Neural progenitor cell (in vitro differentiated cells): Measurements from ENCODE around the gene PSMC4. TPM values are rescaled to one million over a fixed set of nuclear protein-coding genes. Genes with fewer than 3 reads are reported as not detected.

Experiments
- DNase-seq: peaks from one replicate; pipeline ENCODE4 v3.0.0-alpha.2; 2016; ENCODE audit warnings: low spot score
- H2AFZ ChIP-seq: fragments of 200-600 bp; sonication (generic); replicated peaks from 2 replicates; pipeline ENCODE4 v1.6.1; 2016; ENCODE audit warnings: antibody characterized with exemption
- H3F3A ChIP-seq: fragments of 200-600 bp; sonication (generic); 2 replicates; pipeline ENCODE4 v1.6.1; 2016; ENCODE audit warnings: antibody characterized with exemption, low read depth
- H3K27ac ChIP-seq: fragments of 200-600 bp; sonication (generic); 2 replicates; pipeline ENCODE4 v1.5.1; 2016; ENCODE audit warnings: mild to moderate bottlenecking
- H3K27me3 ChIP-seq: fragments of 200-600 bp; sonication (generic); 2 replicates; pipeline ENCODE4 v1.6.1; 2016; ENCODE audit warnings: mild to moderate bottlenecking, moderate library complexity
- H3K36me3 ChIP-seq: fragments of 200-600 bp; sonication (generic); 2 replicates; pipeline ENCODE4 v1.5.1; 2016
- H3K4me1 ChIP-seq: fragments of 200-600 bp; sonication (generic); 2 replicates; pipeline ENCODE4 v1.6.1; 2016; ENCODE audit warnings: mixed run types
- H3K4me2 ChIP-seq: fragments of 200-600 bp; sonication (generic); 2 replicates; pipeline ENCODE4 v1.6.1; 2016
- H3K4me3 ChIP-seq: fragments of 200-600 bp; sonication (generic); 2 replicates; pipeline ENCODE4 v1.5.1; 2016
- H3K79me2 ChIP-seq: fragments of 200-600 bp; sonication (generic); 2 replicates; pipeline ENCODE4 v1.6.1; 2016; ENCODE audit warnings: low read depth
- H3K9ac ChIP-seq: fragments of 200-600 bp; sonication (generic); 2 replicates; pipeline ENCODE4 v1.6.1; 2016
- H3K9me3 ChIP-seq: fragments of 200-600 bp; sonication (generic); 2 replicates; pipeline ENCODE4 v1.5.1; 2016; ENCODE audit warnings: low read depth
- H4K20me1 ChIP-seq: fragments of 200-600 bp; sonication (generic); 2 replicates; pipeline ENCODE4 v1.6.1; 2016; ENCODE audit warnings: low read depth
- H3K27ac Mint-ChIP-seq: 3 replicates; pipeline ENCODE4 v1.8.0; 2021; ENCODE audit warnings: mixed read lengths
- H3K27me3 Mint-ChIP-seq: 2 replicates; pipeline ENCODE4 v1.8.0; 2022; ENCODE audit warnings: low read depth, mild to moderate bottlenecking, inconsistent platforms, moderate library complexity, mixed read lengths; ENCODE audit not compliant: insufficient read depth
- H3K36me3 Mint-ChIP-seq: 3 replicates; pipeline ENCODE4 v1.8.0; 2021; ENCODE audit warnings: mixed read lengths
- H3K4me1 Mint-ChIP-seq: 3 replicates; pipeline ENCODE4 v1.8.0; 2021; ENCODE audit warnings: mixed read lengths
- H3K4me3 Mint-ChIP-seq: 3 replicates; pipeline ENCODE4 v1.8.0; 2021; ENCODE audit warnings: mild to moderate bottlenecking, moderate library complexity, mixed read lengths
- H3K9me3 Mint-ChIP-seq: 3 replicates; pipeline ENCODE4 v1.8.0; 2020; ENCODE audit warnings: mixed read lengths
- EZH2 ChIP-seq: fragments of 200-600 bp; sonication (generic); IDR thresholded peaks from 2 replicates; pipeline ENCODE4 v1.6.1; 2017; ENCODE audit warnings: antibody characterized with exemption, mild to moderate bottlenecking, moderate library complexity
- EZH2phosphoT487 ChIP-seq: fragments of 200-600 bp; sonication (generic); IDR thresholded peaks from 2 replicates; pipeline ENCODE4 v1.6.1; 2017; ENCODE audit warnings: antibody characterized with exemption
- total RNA-seq: library from RNA; depleted of rRNA; stranded (reverse); fragments of >200 nt; gene quantifications from 2 replicates; pipeline ENCODE4 v1.2.3, GENCODE V29; 2015; ENCODE audit warnings: low replicate concordance
- TF ChIP-seq, protein P1 (sequence below): fragments of 200-600 bp; sonication (generic); IDR thresholded peaks from 2 replicates; pipeline ENCODE4 v1.5.1; 2017; ENCODE audit warnings: antibody characterized with exemption, mild to moderate bottlenecking

Gene PSMC4
- total RNA-seq, 1 donor from 2014 or later: 68.7 TPM

DNA sequence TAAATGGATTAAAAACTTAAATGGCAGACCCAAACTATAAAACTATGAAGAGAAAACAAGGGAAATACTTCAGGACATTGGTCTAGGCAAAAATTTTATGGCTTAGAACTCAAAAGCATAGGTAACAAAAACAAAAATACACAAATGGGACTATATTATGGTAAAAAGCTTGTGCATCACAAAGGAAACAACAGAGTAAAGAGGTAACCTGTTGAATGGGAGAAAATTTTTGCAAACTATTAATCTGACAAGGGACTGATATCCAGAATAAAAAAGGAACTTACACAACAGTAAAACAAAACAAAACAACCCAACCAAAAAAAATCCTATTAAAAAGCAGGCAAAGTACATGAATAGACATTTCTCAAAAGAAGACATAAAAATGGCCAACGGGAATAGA is 16.6 kb downstream of the PSMC4 start:
- H3K9me3 Mint-ChIP-seq: peaks cover 56% of the 10 kb centered on the region
- Histone ChIP-seq H4K20me1 (no peaks in the 10 kb centered on the region), H3K9ac (no peak overlapping the region), H3K4me2 (no peak overlapping the region), H3K27me3 (no peaks in the 10 kb centered on the region), H3K27ac (no peak overlapping the region), H3K4me1 (no peaks in the 10 kb centered on the region), H3F3A (no peaks in the 10 kb centered on the region), H3K9me3 (peaks cover 21% of the 10 kb centered on the region), H3K79me2 (peaks cover 92% of the 10 kb centered on the region), H3K36me3 (peaks cover 11% of the 10 kb centered on the region), H2AFZ (no peak overlapping the region), H3K4me3 (no peak overlapping the region)
- H3K4me1 Mint-ChIP-seq: no peaks in the 10 kb centered on the region
- TF ChIP-seq EZH2phosphoT487: no peak
- no peak for TF ChIP-seq EZH2
- TF ChIP-seq, protein P1, sequence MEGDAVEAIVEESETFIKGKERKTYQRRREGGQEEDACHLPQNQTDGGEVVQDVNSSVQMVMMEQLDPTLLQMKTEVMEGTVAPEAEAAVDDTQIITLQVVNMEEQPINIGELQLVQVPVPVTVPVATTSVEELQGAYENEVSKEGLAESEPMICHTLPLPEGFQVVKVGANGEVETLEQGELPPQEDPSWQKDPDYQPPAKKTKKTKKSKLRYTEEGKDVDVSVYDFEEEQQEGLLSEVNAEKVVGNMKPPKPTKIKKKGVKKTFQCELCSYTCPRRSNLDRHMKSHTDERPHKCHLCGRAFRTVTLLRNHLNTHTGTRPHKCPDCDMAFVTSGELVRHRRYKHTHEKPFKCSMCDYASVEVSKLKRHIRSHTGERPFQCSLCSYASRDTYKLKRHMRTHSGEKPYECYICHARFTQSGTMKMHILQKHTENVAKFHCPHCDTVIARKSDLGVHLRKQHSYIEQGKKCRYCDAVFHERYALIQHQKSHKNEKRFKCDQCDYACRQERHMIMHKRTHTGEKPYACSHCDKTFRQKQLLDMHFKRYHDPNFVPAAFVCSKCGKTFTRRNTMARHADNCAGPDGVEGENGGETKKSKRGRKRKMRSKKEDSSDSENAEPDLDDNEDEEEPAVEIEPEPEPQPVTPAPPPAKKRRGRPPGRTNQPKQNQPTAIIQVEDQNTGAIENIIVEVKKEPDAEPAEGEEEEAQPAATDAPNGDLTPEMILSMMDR: no peak
- H3K27me3 Mint-ChIP-seq: no peaks in the 10 kb centered on the region
- no peak overlapping the region for H3K27ac Mint-ChIP-seq
- no peak for DNase-seq
- H3K4me3 Mint-ChIP-seq: no peak overlapping the region
- H3K36me3 Mint-ChIP-seq: peaks cover 40% of the 10 kb centered on the region

DNA sequence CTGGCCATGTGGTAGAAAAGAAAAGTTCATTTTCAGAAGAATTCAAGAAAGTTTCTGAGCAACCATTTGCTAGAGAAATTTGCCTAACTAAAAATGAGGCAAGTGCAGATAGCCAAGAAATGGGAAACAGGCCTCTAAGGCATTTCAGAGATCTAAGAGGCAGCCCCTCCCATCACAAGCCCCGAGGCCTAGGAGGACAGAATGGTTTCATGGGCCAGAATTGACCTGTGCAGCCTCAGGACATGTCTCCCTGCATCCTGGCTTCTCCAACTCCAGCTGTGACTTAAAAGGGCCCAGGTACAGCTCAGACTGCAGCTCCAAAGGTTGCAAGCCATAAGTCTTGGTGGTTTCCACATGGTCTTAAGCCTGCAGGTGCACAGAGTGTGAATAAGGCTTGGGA is 22.6 kb downstream of the PSMC4 start:
- peaks cover 22% of the 10 kb centered on the region for H3K36me3 Mint-ChIP-seq
- H3K27me3 Mint-ChIP-seq: peaks cover 3% of the 10 kb centered on the region

DNA sequence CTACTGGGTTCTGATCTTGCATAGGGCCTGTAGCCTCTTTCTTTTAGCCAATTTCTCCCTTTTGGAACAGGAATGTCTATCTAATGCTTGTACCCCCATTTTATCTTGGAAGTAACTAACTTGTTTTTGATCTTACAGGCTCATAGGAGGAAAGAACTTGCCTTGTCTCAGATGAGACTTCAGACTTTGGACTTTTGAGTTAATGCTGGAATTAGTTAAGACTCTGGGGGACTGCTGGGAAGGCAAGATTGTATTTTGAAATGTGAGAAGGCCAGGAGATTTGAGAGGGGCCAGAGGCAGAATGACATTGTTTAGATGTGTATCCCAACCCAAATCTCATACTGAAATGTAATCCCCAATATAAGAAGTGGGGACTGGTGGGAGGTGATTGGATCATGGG is 23.4 kb downstream of the PSMC4 start:
- Mint-ChIP-seq H3K36me3 (peaks cover 20% of the 10 kb centered on the region), H3K27ac (no peak overlapping the region), H3K27me3 (peaks cover 3% of the 10 kb centered on the region), H3K4me1 (peaks cover 20% of the 10 kb centered on the region), H3K9me3 (peaks cover 21% of the 10 kb centered on the region), H3K4me3 (no peak overlapping the region)
- Histone ChIP-seq H4K20me1 (no peaks in the 10 kb centered on the region), H2AFZ (no peak overlapping the region), H3K9ac (no peak overlapping the region), H3F3A (no peaks in the 10 kb centered on the region), H3K27ac (no peak overlapping the region), H3K9me3 (no peaks in the 10 kb centered on the region), H3K4me3 (no peak overlapping the region), H3K4me1 (no peaks in the 10 kb centered on the region), H3K4me2 (no peak overlapping the region), H3K36me3 (no peaks in the 10 kb centered on the region), H3K27me3 (no peaks in the 10 kb centered on the region), H3K79me2 (peaks cover 60% of the 10 kb centered on the region)
- no peak for TF ChIP-seq EZH2phosphoT487
- TF ChIP-seq, protein P1: no peak
- TF ChIP-seq EZH2: no peak
- DNase-seq: no peak

More for the DNA sequence above, 22.6 kb downstream of the PSMC4 start:
- no peaks in the 10 kb centered on the region for H3K4me1 ChIP-seq
- DNase-seq: no peak
- no peaks in the 10 kb centered on the region for H3K9me3 ChIP-seq
- no peak overlapping the region for H3K27ac ChIP-seq
- no peak overlapping the region for H3K4me2 ChIP-seq
- no peaks in the 10 kb centered on the region for H4K20me1 ChIP-seq
- Mint-ChIP-seq H3K27ac (no peak overlapping the region), H3K9me3 (peaks cover 24% of the 10 kb centered on the region), H3K4me3 (no peak overlapping the region), H3K4me1 (peaks cover 20% of the 10 kb centered on the region)
- H3K79me2 ChIP-seq: peaks cover 68% of the 10 kb centered on the region
- no peak overlapping the region for H3K9ac ChIP-seq
- no peaks in the 10 kb centered on the region for H3F3A ChIP-seq
- H3K36me3 ChIP-seq: no peaks in the 10 kb centered on the region
- H3K4me3 ChIP-seq: no peak overlapping the region
- no peak for TF ChIP-seq EZH2
- TF ChIP-seq, protein P1: no peak
- TF ChIP-seq EZH2phosphoT487: no peak
- no peaks in the 10 kb centered on the region for H3K27me3 ChIP-seq
- H2AFZ ChIP-seq: no peak overlapping the region
